OCI-M1 (cell line): ENCODE data around the gene PYGL.

Experiments used
- DNase-seq: peaks from one replicate; lab custom pipeline; 2025; lab: John Stamatoyannopoulos, UW

Gene PYGL

DNA sequence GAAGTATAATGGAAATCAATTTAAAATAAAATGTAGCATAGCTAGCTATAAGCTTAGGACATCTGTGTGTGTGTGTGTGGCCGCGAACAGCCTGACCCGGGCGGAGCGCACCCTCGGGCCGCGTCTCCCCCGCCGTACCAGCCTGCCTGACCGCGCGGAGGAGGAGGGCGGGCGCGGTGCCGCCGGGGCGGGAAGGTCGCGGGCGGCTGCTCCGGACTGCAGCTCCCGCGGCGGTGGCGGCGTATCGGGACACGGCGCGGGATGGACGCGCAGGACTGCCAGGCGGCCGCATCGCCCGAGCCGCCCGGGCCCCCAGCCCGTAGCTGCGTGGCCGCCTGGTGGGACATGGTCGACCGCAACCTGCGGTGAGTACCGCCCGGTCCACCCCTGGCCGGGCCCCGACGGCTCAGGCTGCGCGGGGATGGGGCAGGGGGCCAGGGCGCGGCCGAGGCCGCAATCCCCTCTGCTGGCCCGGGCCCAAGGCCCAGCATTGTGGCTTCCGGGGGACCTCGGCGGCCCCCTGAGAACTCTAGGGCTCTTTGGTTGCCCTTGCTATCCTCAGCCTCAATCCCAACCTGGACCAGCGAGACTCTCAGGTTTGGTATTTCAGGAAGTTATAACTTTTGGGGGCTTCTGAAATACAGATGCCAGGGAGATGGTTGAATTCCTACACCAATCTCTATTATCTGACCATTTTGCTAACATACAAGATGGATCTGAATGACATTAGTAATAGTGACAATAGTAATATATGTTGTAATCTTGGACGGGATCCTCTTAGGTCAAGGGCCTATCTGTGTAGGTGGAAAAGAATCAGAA is 72.2 kb downstream of the PYGL start, which contains the start of gene ABHD12B:
Gene ABHD12B (plus strand): TSS at position 140 of the 819 bp plus-strand sequence. CDS start 122 bp downstream, at position 262.
- no peak for DNase-seq

DNA sequence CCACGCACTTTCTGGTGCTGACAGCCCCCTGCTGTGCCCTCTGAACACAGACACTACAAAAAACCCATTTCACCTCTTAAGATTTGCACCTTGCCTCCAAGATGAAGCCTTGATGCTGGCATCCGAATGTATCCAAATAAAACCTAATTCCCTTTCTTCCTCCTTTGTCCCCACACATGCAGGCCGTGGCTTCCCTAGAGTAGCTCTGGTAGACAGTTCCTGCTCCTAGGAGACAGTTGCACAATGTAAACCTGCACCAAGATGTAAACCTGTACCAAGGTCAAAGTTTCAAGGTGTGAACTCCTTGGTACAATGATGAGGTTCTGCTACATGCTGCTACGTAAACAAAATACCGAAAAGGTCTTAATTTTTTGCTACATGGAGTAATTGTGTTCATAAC is 73.1 kb downstream of the PYGL start:
- no peak for DNase-seq

DNA sequence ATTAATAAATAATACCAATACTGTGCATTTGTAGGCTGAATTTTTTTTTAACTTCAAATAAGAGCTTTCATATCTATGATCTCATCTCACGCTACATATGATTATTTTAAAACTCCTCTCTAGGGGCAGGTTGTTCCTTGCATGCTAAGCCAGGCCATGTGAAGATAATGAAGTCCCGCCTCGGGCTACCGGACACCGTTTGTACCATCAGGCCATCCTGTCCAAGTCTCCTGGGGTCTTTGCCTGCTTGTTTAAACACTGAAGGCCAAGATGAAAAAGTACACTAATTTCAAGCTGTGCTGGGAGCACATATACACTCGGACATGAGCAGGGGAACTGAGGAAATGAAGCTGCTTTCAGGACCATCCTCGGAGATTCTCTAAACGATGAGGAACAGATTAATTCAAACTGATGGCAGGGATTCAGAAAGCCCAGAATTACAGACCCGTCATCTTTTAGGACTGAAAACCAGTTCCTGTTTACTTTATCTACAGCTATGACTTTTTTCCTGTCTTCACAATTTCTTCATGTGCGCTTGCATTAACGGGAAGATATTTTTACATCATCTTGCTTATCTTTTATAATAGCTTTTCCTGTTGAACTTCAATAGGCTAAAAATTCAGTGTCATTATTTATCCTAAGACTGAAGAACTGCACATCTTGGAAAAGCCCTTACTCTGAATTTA is 78.7 kb downstream of the PYGL start:
- DNase-seq: peak; percentile 2

DNA sequence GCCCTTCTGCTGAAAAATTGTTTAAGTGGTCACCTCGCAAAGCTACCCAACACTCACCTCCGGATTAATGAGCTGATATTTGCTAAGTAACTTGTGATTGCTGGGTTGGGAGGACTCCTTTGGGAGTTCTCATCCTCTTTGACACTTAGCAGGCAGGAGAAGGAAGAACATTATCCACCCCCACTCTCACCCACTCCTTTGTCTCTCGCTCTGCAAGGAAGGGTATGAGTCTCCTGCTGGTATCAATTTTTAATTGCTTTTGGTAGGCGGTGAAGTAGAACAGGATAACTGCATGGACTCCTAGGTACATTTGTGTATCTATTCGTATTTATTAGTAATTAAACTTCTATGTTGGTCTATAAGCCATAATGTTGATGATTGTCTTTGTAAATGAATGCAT is 79.3 kb downstream of the PYGL start:
- no peak for DNase-seq

DNA sequence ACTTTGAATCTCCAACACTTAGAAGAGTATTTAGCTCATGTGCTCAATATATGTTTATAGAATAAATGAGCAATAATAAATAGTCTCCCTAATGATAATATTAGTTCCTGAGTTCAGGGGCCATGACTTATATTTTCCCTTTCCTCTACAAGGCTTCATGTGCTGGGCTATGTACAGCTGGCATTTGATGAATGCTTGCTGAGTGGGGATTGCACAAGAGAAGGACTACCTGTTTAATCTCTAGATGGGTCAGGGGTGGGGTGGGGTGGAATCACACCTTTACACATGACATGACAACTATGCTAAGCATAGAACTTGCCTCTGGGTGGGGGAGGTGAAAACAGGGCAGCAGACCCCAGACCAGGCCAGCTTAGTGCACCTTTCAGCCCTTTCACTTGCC is 80.0 kb downstream of the PYGL start:
- DNase-seq: no peak

DNA sequence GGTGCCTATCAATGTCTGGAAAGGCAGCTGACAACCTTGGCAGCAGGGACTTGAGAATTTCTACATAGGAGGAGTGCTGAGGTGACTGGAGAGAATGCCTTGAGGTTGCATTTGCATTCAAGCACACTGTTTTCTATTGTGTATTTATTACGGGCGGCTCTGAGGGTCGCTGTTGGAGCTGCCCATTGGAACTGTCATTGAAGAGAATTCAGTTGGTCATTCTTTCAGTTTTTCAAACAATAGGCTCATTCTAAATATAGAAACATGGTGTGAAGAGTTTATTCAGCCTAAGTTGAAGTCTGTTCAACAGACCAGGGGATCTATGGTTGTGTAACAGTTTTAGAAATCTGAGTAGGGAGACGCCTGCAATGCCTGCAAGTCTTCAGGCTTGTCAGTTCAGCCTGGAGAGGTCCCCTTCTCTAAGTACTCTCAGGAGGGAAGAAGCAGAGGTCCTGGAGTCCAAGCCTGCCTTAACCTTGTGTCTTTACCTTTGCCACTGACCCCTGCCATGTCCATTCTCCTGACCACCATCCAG is 82.2 kb downstream of the PYGL start:
- DNase-seq: no peak

DNA sequence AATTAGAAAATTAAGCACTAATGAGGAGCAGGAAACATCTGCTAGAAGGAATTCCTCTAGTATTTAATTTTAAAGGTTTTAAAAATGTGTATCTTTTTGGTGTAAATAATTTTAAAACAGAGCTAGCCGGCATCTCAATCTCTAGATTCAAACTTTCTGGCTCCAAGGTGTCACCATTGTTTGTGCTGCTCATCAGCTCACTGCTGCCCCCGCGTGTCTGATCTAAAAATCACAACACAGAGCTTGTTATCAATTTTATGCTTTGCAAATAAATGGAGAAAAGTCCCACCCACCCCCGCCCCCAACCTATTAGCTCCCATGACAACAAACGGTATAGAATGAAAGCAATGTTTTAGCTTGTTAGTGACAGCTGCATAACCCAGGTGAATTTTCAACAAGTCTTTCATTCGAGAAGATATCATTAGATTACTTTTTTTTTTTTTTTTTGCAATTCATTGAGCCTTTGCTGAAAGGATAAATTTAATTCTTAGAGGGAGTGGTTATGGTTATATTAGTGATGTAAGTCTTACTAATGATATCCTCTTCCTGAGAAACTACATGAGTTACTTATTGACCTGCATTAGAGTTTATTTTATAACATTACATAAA is 83.7 kb downstream of the PYGL start:
- peak; percentile 84 for DNase-seq

DNA sequence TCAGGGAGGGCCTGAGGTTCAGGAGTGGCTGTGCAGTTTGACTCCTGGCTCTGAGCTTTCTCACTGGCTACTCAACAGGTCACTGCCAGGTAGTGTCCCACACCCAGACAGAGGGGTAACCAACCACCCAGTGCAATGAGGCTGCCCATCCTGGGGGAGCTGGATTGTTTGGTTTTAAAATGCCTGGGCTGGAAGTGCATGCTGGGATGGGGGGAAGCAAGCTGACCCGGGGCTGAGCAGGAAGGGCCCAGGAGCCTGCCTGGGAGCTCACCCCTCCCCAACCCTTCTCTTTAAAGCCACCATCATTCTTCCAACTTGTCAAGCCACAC is 85.0 kb downstream of the PYGL start:
- no peak for DNase-seq

DNA sequence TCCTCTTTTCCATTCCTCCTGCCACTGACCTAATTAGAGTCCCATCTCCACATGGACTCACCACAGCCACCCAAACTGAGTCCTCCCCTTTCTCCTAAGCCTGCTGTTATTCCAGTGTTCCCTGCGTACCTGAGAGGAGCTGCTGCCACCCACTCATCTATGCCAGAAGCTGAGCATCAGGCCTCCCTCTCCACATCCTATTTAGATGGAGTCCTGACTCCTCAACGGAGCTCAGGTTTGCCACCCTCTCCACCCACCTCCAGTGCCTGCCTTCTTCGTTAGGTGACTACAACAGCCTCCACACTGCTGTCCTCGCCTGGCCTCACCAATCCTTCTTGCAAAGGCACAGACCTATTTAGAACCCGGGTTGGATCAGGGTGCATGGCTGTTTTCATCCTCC is 87.6 kb downstream of the PYGL start:
- no peak for DNase-seq

DNA sequence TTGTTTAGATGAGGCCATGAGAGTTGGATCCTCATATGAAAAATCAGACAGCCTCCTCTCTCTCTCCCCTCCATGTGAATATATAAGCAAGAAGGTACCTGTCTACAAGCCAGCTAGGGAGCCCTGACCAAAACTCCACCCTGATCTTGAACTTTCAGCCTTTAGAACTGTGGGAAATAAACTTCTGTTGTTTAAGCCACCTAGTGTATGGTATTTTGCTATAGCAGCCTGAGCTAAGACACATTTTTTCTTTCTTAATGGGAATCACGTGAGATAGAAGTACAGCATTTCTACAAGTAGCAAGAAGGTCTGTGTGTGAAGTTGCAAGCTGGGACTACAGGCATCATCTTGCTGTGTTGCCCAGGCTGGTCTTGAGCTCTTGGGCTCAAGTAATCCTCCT is 88.7 kb downstream of the PYGL start:
- DNase-seq: no peak
